IMR-90 (cell line): ENCODE results near the gene RPL41. TPM values are rescaled to one million over a fixed set of nuclear protein-coding genes. Genes with fewer than 3 reads are reported as not detected.

Experiments used
- ATAC-seq: fragments of 200-7000 bp; cut with Tn5 transposase; 2 replicates; pipeline ENCODE4 v1.9.1; 2020; ENCODE audit warnings: low read depth, mild to moderate bottlenecking, moderate library complexity
- BruUV-seq: library from RNA; stranded (reverse); fragments of 400-500 nt; replicated peaks from 2 replicates; lab custom pipeline; 2021; lab: Mats Ljungman, UMichigan
- CTCF ChIA-PET: fragments of 300-600 bp; formaldehyde crosslinking; extraction: SDS; loops from one replicate; lab custom pipeline; 2021; ENCODE audit warnings: antibody characterized with exemption; lab: Yijun Ruan, JAX
- POLR2A ChIA-PET: fragments of 300-600 bp; sonication (Branson Sonifier 250); formaldehyde crosslinking; loops from one replicate; lab custom pipeline; 2022; ENCODE audit warnings: antibody characterized with exemption; ENCODE audit not compliant: unreplicated experiment; lab: Charles Lee
- DNase-seq: peaks from one replicate; pipeline ENCODE4 v3.0.0; 2013
- H2AFZ ChIP-seq: replicated peaks from 2 replicates; pipeline ENCODE3; 2013; ENCODE audit warnings: low read length, mild to moderate bottlenecking; ENCODE audit not compliant: poor library complexity
- H2AK5ac ChIP-seq: 2 replicates; pipeline ENCODE4 v1.6.1; 2013; ENCODE audit warnings: low read depth, low read length, inconsistent platforms
- H2AK9ac ChIP-seq: replicated peaks from 2 replicates; pipeline ENCODE3; 2013; ENCODE audit warnings: mild to moderate bottlenecking, low read depth, low read length, moderate library complexity; ENCODE audit not compliant: poor library complexity
- H2BK120ac ChIP-seq: 2 replicates; pipeline ENCODE4 v1.6.1; 2013; ENCODE audit warnings: low read depth, low read length, inconsistent platforms
- H2BK15ac ChIP-seq: 3 replicates; pipeline ENCODE4 v1.6.1; 2013; ENCODE audit warnings: low read depth, low read length, inconsistent platforms
- H2BK20ac ChIP-seq: 2 replicates; pipeline ENCODE4 v1.6.1; 2013; ENCODE audit warnings: low read depth, mild to moderate bottlenecking, inconsistent platforms, low read length, moderate library complexity
- H2BK5ac ChIP-seq: 2 replicates; pipeline ENCODE4 v1.6.1; 2013; ENCODE audit warnings: mild to moderate bottlenecking, low read depth, low read length, inconsistent platforms; ENCODE audit not compliant: poor library complexity, severe bottlenecking
- H3K14ac ChIP-seq: replicated peaks from 2 replicates; pipeline ENCODE4 v1.6.1; 2013; ENCODE audit warnings: low read depth, low read length, inconsistent platforms
- H3K18ac ChIP-seq: 2 replicates; pipeline ENCODE4 v1.6.1; 2013; ENCODE audit warnings: low read depth, low read length, control low read depth
- H3K23ac ChIP-seq: 2 replicates; pipeline ENCODE4 v1.6.1; 2013; ENCODE audit warnings: low read depth, low read length, inconsistent platforms
- H3K27ac ChIP-seq: 2 replicates; pipeline ENCODE4 v1.5.1; 2013; ENCODE audit warnings: mild to moderate bottlenecking, control low read depth, low read length; ENCODE audit not compliant: insufficient read depth
- H3K27me3 ChIP-seq: 2 replicates; pipeline ENCODE4 v1.6.1; 2013; ENCODE audit warnings: low read length; ENCODE audit not compliant: control insufficient read depth, insufficient read depth
- H3K36me3 ChIP-seq: 2 replicates; pipeline ENCODE4 v1.6.1; 2013; ENCODE audit warnings: low read length, mixed read lengths; ENCODE audit not compliant: control insufficient read depth, insufficient read depth
- H3K4ac ChIP-seq: 2 replicates; pipeline ENCODE4 v1.6.1; 2013; ENCODE audit warnings: low read depth, low read length, inconsistent platforms
- H3K4me1 ChIP-seq: 2 replicates; pipeline ENCODE4 v1.6.1; 2013; ENCODE audit warnings: low read length, mixed read lengths; ENCODE audit not compliant: control insufficient read depth, insufficient read depth
- H3K4me2 ChIP-seq: 2 replicates; pipeline ENCODE4 v1.6.1; 2013; ENCODE audit warnings: low read depth, mild to moderate bottlenecking, control low read depth, low read length, moderate library complexity
- H3K4me3 ChIP-seq: 2 replicates; pipeline ENCODE4 v1.5.1; 2013; ENCODE audit warnings: low read depth, mild to moderate bottlenecking, control low read depth, low read length, moderate library complexity; ENCODE audit not compliant: insufficient read depth
- H3K56ac ChIP-seq: 2 replicates; pipeline ENCODE4 v1.6.1; 2013; ENCODE audit warnings: low read length, inconsistent platforms; ENCODE audit not compliant: insufficient read depth; ENCODE audit errors: extremely low read depth
- H3K79me1 ChIP-seq, 2 experiments: 2 replicates each; pipeline ENCODE4 v1.6.1; 2013; ENCODE audit warnings: low read length in 2 of 2, inconsistent platforms in 1 of 2, low read depth in 1 of 2
- H3K9ac ChIP-seq: 2 replicates; pipeline ENCODE4 v1.6.1; 2013; ENCODE audit warnings: low read depth, low read length, control low read depth
- H3K9me1 ChIP-seq: 2 replicates; pipeline ENCODE4 v1.6.1; 2013; ENCODE audit warnings: low read length, inconsistent platforms; ENCODE audit not compliant: insufficient read depth
- H3K9me3 ChIP-seq: 2 replicates; pipeline ENCODE4 v1.6.1; 2013; ENCODE audit warnings: low read length; ENCODE audit not compliant: control insufficient read depth, insufficient read depth
- H4K20me1 ChIP-seq: 2 replicates; pipeline ENCODE4 v1.6.1; 2013; ENCODE audit warnings: low read length, inconsistent platforms; ENCODE audit not compliant: insufficient read depth
- H4K5ac ChIP-seq: 2 replicates; pipeline ENCODE4 v1.6.1; 2013; ENCODE audit warnings: mild to moderate bottlenecking, low read depth, low read length, control low read depth
- H4K8ac ChIP-seq, 2 experiments: 2 replicates each; pipeline ENCODE4 v1.6.1; 2013; ENCODE audit warnings: low read depth in 2 of 2, low read length in 2 of 2, control low read depth in 1 of 2, inconsistent platforms in 1 of 2
- H4K91ac ChIP-seq: 2 replicates; pipeline ENCODE4 v1.6.1; 2013; ENCODE audit warnings: low read depth, low read length, inconsistent platforms; ENCODE audit not compliant: insufficient read depth
- CEBPB ChIP-seq: IDR thresholded peaks from 2 replicates; pipeline ENCODE4 v1.6.1; 2012; ENCODE audit warnings: low read depth, low read length, improper control_type of control experiment
- ELK1 ChIP-seq: fragments of 150-350 bp; IDR thresholded peaks from 2 replicates; pipeline ENCODE4 v1.6.1; 2016; ENCODE audit warnings: low read depth, mild to moderate bottlenecking, low read length, moderate library complexity, borderline replicate concordance
- MAFK ChIP-seq: IDR thresholded peaks from 2 replicates; pipeline ENCODE4 v1.6.1; 2012; ENCODE audit warnings: low read depth, low read length, improper control_type of control experiment
- MAZ ChIP-seq: IDR thresholded peaks from 2 replicates; pipeline ENCODE4 v1.6.1; 2012; ENCODE audit warnings: low read depth, mild to moderate bottlenecking, low read length, improper control_type of control experiment, moderate library complexity, borderline replicate concordance
- MXI1 ChIP-seq: IDR thresholded peaks from 2 replicates; pipeline ENCODE4 v1.6.1; 2012; ENCODE audit warnings: low read depth, mild to moderate bottlenecking, low read length, moderate library complexity, borderline replicate concordance
- RAD21 ChIP-seq: IDR thresholded peaks from 2 replicates; pipeline ENCODE4 v1.6.1; 2012; ENCODE audit warnings: low read length, improper control_type of control experiment
- RCOR1 ChIP-seq: IDR thresholded peaks from 2 replicates; pipeline ENCODE4 v1.6.1; 2012; ENCODE audit warnings: mild to moderate bottlenecking, low read length, improper control_type of control experiment; ENCODE audit not compliant: insufficient replicate concordance
- WGBS, 2 experiments: methylation state at CpG; one replicate each; pipeline versions ENCODE4 v1.1.5 to v1.1.7; 2013; ENCODE audit warnings: missing lambda C conversion rate in 2 of 2; ENCODE audit not compliant: insufficient read length in 1 of 2; ENCODE audit errors: extremely low coverage in 2 of 2; 5-methylcytosine and 5-hydroxymethylcytosine counted together
- dilution Hi-C: fragments of 300-500 bp; cut with HindIII; formaldehyde crosslinking; loops from one replicate; pipeline ENCODE4 v1.14.3; 2018; ENCODE audit warnings: low sequenced_read_pairs; ENCODE audit not compliant: unreplicated experiment
- in situ Hi-C: fragments of 300-500 bp; cut with MboI; formaldehyde crosslinking; loops from 3 replicates; pipeline ENCODE4 v1.14.3; 2019; ENCODE audit warnings: low sequenced_read_pairs, inconsistent platforms, mixed read lengths
- intact Hi-C: fragments of 100-400 bp; cut with micrococcal nuclease; formaldehyde crosslinking; loops from 2 replicates; pipeline ENCODE4 v1.10.0; 2022
- polyA plus RNA-seq, 3 experiments: library from polyadenylated mRNA; depleted of rRNA; stranded (reverse); fragments of >200 nt; gene quantifications; 2 replicates each; pipeline ENCODE4 v1.2.3, GENCODE V29; 2012; ENCODE audit warnings: low replicate concordance in 1 of 3
- total RNA-seq: library from RNA; depleted of rRNA; stranded (reverse); fragments of >200 nt; gene quantifications from 2 replicates; pipeline ENCODE4 v1.2.3, GENCODE V29; 2012
- TF ChIP-seq, protein P1 (sequence below): conservative IDR thresholded peaks from 2 replicates; pipeline ENCODE4 v1.5.1; 2012; ENCODE audit warnings: mild to moderate bottlenecking, low read depth, low read length, improper control_type of control experiment

Gene RPL41
- total and polyA plus RNA-seq, 2 of the 4 experiments (the other 2 are of a cell fraction) = 1,119 to 9,394 TPM

DNA sequence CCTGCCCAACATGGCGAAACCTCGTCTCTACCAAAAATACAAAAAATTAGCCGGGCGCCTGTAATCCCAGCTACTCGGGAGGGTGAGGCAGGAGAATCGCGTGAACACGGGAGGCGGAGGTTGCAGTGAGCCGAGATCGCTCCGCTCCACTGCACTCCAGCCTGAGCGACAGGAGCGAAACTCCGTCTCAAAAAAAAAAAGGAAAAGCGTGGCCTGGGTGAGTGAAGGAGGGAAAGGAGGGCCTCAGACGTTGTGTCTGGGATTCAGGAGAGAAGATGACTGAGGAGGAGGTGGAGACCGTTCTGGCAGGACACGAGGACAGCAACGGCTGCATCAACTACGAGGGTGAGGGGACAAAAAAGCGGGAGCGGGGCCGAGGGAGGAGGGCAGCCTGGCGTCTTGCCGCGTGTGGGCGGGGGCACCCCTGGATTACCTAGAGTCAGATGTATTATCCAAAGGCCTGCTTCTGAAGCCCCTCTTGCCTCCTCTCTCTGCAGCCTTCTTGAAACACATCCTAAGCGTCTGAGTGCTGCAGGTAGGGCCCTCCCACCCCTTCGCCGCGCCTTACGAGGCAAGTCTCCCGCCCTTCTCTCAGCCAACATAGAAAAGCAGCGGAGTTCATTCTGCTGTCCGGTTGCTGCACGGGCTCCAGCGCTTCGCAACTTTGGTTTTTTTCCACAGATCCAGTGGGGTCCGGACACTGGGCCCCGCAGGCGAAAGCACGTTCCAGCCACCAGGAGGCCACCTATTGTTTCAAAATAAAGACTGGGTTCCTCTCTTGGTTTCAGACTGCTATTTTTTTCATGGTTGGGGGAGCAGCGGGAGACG lies 41.0 kb downstream of the RPL41 start:
- peak overlapping the region; percentile 87 for H2AFZ ChIP-seq
- POLR2A ChIA-PET = interaction anchor here (1.6 kb wide), 1 partner anchor 29 kb away, joined by 8 read pairs; the partner anchor contains the start of gene ESYT1
- H4K91ac ChIP-seq = peak overlapping the region; percentile 84
- CTCF ChIA-PET = no interaction called here
- H3K4me3 ChIP-seq = peak overlapping the region; percentile 42
- peaks cover 22% of the 10 kb centered on the region for H3K4me1 ChIP-seq
- peak overlapping the region; percentile 75 for H2BK5ac ChIP-seq
- H4K5ac ChIP-seq = peak overlapping the region; percentile 77
- H3K79me1 ChIP-seq = peaks cover 27 to 72% of the 10 kb centered on the region in 2 experiments
- DNase-seq (peak; percentile 83), ATAC-seq (peak; percentile 52)
- peaks cover 6% of the 10 kb centered on the region; the same call in 1 of the 2 replicates for H3K9me1 ChIP-seq
- peak overlapping the region; percentile 89 to 91 for H4K8ac ChIP-seq
- H4K20me1 ChIP-seq = peaks cover 41% of the 10 kb centered on the region
- no peaks in the 10 kb centered on the region for H3K9me3 ChIP-seq
- peak overlapping the region; percentile 59; the same call in 1 of the 3 replicates for H2BK15ac ChIP-seq
- peak overlapping the region; percentile 76 for H3K9ac ChIP-seq
- H3K18ac ChIP-seq = peak overlapping the region; percentile 72
- BruUV-seq = no TSS peak
- H2AK5ac ChIP-seq = peak overlapping the region; percentile 86
- peak overlapping the region; percentile 87 for H3K4me2 ChIP-seq
- in situ Hi-C loops (no loop called here), dilution Hi-C loops (no loop called here), intact Hi-C loops (loop anchor here (2.0 kb wide), 3 partner anchors 31 to 63 kb away; partner anchors contain the start of genes RNF41 and ZC3H10)
- peak overlapping the region; percentile 88 for H3K27ac ChIP-seq
- WGBS, 2 experiments = 0% methylated on average over 10 of the region's 45 CpGs; no CpG with 5 or more reads in 1 of the 2 experiments
- TF ChIP-seq MXI1 (no peak), RCOR1 (no peak), ELK1 (no peak), CEBPB (0 out of 2 replicates have a peak, but pooled peaks have one; percentile 14), MAFK (no peak), RAD21 (peak; percentile 43), MAZ (peak; percentile 56; the same call in 1 of the 2 replicates)
- TF ChIP-seq, protein P1, sequence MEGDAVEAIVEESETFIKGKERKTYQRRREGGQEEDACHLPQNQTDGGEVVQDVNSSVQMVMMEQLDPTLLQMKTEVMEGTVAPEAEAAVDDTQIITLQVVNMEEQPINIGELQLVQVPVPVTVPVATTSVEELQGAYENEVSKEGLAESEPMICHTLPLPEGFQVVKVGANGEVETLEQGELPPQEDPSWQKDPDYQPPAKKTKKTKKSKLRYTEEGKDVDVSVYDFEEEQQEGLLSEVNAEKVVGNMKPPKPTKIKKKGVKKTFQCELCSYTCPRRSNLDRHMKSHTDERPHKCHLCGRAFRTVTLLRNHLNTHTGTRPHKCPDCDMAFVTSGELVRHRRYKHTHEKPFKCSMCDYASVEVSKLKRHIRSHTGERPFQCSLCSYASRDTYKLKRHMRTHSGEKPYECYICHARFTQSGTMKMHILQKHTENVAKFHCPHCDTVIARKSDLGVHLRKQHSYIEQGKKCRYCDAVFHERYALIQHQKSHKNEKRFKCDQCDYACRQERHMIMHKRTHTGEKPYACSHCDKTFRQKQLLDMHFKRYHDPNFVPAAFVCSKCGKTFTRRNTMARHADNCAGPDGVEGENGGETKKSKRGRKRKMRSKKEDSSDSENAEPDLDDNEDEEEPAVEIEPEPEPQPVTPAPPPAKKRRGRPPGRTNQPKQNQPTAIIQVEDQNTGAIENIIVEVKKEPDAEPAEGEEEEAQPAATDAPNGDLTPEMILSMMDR = peak; percentile 80
- H2BK20ac ChIP-seq = 0 out of 2 replicates have a peak overlapping the region, but pooled peaks have one; percentile 4
- H3K27me3 ChIP-seq = no peaks in the 10 kb centered on the region
- peak overlapping the region; percentile 82 for H3K14ac ChIP-seq
- H3K4ac ChIP-seq = peak overlapping the region; percentile 96
- peaks cover 38% of the 10 kb centered on the region for H3K36me3 ChIP-seq
- H3K56ac ChIP-seq = peak overlapping the region; percentile 66
- H2AK9ac ChIP-seq = peak overlapping the region; percentile 87
- H3K23ac ChIP-seq = peak overlapping the region; percentile 74
- H2BK120ac ChIP-seq = peak overlapping the region; percentile 43; the same call in 1 of the 2 replicates
